H4 (cell line): ENCODE data around the gene KRTAP20-3. TPM values are rescaled to one million over a fixed set of nuclear protein-coding genes. Genes with fewer than 3 reads are reported as not detected.

Experiments
- DNase-seq: peaks from one replicate; pipeline ENCODE4 v3.0.0-alpha.2; 2015; ENCODE audit warnings: low spot score
- total RNA-seq: library from RNA; depleted of rRNA; stranded (reverse); fragments of >200 nt; shearing (Covaris generic); gene quantifications from 2 replicates; pipeline ENCODE4 v1.2.3, GENCODE V29; 2014; rRNA removed

KRTAP20-3 gene
- total RNA-seq, 1 experiment from 2014 or later = not detected

GRCh38 chr21:30680586-30680985 is 37.9 kb downstream of the KRTAP20-3 start:
- no peak for DNase-seq

DNA sequence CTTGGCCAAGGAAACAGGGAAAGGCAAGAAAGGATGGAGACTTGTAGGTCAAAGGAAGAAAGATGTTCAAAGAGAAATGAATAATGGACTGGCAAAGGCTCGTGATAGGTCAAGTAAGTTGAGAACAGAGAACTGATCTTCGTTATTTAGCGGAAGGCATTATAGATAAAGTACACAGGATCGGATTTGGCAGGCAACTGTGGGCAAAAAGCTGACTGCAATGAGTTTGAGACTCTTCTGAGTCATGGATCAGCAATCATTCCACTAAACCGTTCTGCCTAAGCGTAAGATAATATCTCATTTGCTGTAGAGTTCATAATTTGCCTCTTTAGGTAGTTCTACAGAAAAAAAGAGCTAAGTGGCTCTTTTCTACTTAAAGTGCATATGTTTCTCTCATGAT is 41.8 kb downstream of the KRTAP20-3 start:
- DNase-seq = no peak

GRCh38 chr21:30689822-30690221 is 47.2 kb downstream of the KRTAP20-3 start:
- no peak for DNase-seq

Other genes with a start within 250 kb of the KRTAP20-3 start
- gene KRTAP13-1, start 246.8 kb upstream of the KRTAP20-3 start, total RNA-seq = not detected in 2 replicates
- gene KRTAP13-3, start 216.9 kb upstream of the KRTAP20-3 start, total RNA-seq = not detected in 2 replicates
- gene KRTAP13-4, start 212.6 kb upstream of the KRTAP20-3 start, total RNA-seq = not detected in 2 replicates
- gene KRTAP15-1, start 202.6 kb upstream of the KRTAP20-3 start, total RNA-seq = not detected in 2 replicates
- gene KRTAP19-1, start 162.5 kb upstream of the KRTAP20-3 start, total RNA-seq = not detected in 2 replicates
- gene KRTAP19-2, start 155.4 kb upstream of the KRTAP20-3 start, total RNA-seq = not detected in 2 replicates
- not detected in 2 replicates for gene KRTAP19-3, start 150.9 kb upstream of the KRTAP20-3 start, total RNA-seq
- not detected in 2 replicates for gene KRTAP19-4, start 145.7 kb upstream of the KRTAP20-3 start, total RNA-seq
- gene KRTAP19-5, start 140.7 kb upstream of the KRTAP20-3 start, total RNA-seq = not detected in 2 replicates
- gene KRTAP19-6, start 101.0 kb upstream of the KRTAP20-3 start, total RNA-seq = not detected in 2 replicates
- gene KRTAP19-7, start 81.5 kb upstream of the KRTAP20-3 start, total RNA-seq = not detected in 2 replicates
- gene KRTAP22-2, start 52.5 kb upstream of the KRTAP20-3 start, total RNA-seq = not detected in 2 replicates
- gene KRTAP6-3, start 50.4 kb upstream of the KRTAP20-3 start, total RNA-seq = not detected in 2 replicates
- not detected in 2 replicates for gene KRTAP6-2, start 44.0 kb upstream of the KRTAP20-3 start, total RNA-seq
- not detected in 2 replicates for gene KRTAP22-1, start 41.8 kb upstream of the KRTAP20-3 start, total RNA-seq
- not detected in 2 replicates for gene KRTAP6-1, start 28.9 kb upstream of the KRTAP20-3 start, total RNA-seq
- gene KRTAP20-1, start 26.4 kb upstream of the KRTAP20-3 start, total RNA-seq = not detected in 2 replicates
- gene KRTAP20-4, start 22.2 kb upstream of the KRTAP20-3 start, total RNA-seq = not detected in 2 replicates
- gene KRTAP20-2, start 7.7 kb upstream of the KRTAP20-3 start, total RNA-seq = not detected in 2 replicates
- gene KRTAP21-3, start 75.9 kb downstream of the KRTAP20-3 start, total RNA-seq = not detected in 2 replicates
- gene KRTAP21-2, start 104.4 kb downstream of the KRTAP20-3 start, total RNA-seq = not detected in 2 replicates
- gene KRTAP21-1, start 112.6 kb downstream of the KRTAP20-3 start, total RNA-seq = not detected in 2 replicates
- not detected in 2 replicates for gene KRTAP8-1, start 170.4 kb downstream of the KRTAP20-3 start, total RNA-seq
- gene KRTAP7-1, start 186.9 kb downstream of the KRTAP20-3 start, total RNA-seq = not detected in 2 replicates
- not detected in 2 replicates for gene KRTAP11-1, start 238.7 kb downstream of the KRTAP20-3 start, total RNA-seq